OCI-LY7 (cell line): ENCODE results near the gene EXTL2. TPM values are rescaled to one million over a fixed set of nuclear protein-coding genes. Genes with fewer than 3 reads are reported as not detected.

ENCODE experiments used
- BruUV-seq: library from RNA; stranded (reverse); fragments of 400-500 nt; replicated peaks from 2 replicates; lab custom pipeline; 2021; lab: Mats Ljungman, UMichigan
- CTCF ChIA-PET: fragments of 300-600 bp; sonication (Branson Sonifier 250); formaldehyde crosslinking; loops from one replicate; lab custom pipeline; 2022; ENCODE audit warnings: antibody characterized with exemption; ENCODE audit not compliant: unreplicated experiment; lab: Charles Lee
- POLR2A ChIA-PET: fragments of 300-600 bp; sonication (Branson Sonifier 250); formaldehyde crosslinking; loops from one replicate; lab custom pipeline; 2022; ENCODE audit warnings: antibody characterized with exemption; lab: Charles Lee
- DNase-seq: peaks from one replicate; pipeline ENCODE4 v3.0.0-alpha.2; 2015; ENCODE audit warnings: low spot score
- H2AFZ ChIP-seq: fragments of 200-600 bp; sonication (generic), shearing (Covaris generic); 2 replicates; pipeline ENCODE4 v1.6.1; 2014; ENCODE audit warnings: mild to moderate bottlenecking, antibody characterized with exemption, low read length, moderate library complexity
- H3K27ac ChIP-seq: fragments of 200-600 bp; sonication (generic); 2 replicates; pipeline ENCODE4 v1.5.1; 2014; ENCODE audit warnings: mixed run types, low read depth, mild to moderate bottlenecking, moderate library complexity, low read length, inconsistent platforms; ENCODE audit not compliant: poor library complexity, severe bottlenecking
- H3K36me3 ChIP-seq: fragments of 200-600 bp; sonication (generic); 2 replicates; pipeline ENCODE4 v1.6.1; 2014; ENCODE audit warnings: mild to moderate bottlenecking, antibody characterized with exemption, low read length, moderate library complexity, mixed read lengths; ENCODE audit not compliant: insufficient read depth
- H3K4me1 ChIP-seq: fragments of 200-600 bp; sonication (generic); 2 replicates; pipeline ENCODE4 v1.5.1; 2014; ENCODE audit warnings: mild to moderate bottlenecking, low read length; ENCODE audit not compliant: insufficient read depth, poor library complexity, severe bottlenecking
- H3K4me2 ChIP-seq: fragments of 200-600 bp; sonication (generic); 2 replicates; pipeline ENCODE4 v1.6.1; 2014; ENCODE audit warnings: mild to moderate bottlenecking, low read length
- H3K4me3 ChIP-seq: fragments of 200-600 bp; sonication (generic); 2 replicates; pipeline ENCODE4 v1.5.1; 2014; ENCODE audit warnings: mild to moderate bottlenecking, low read depth, low read length; ENCODE audit not compliant: poor library complexity, severe bottlenecking
- H3K79me2 ChIP-seq: fragments of 200-600 bp; sonication (generic); 2 replicates; pipeline ENCODE4 v1.6.1; 2016; ENCODE audit warnings: low read depth, mild to moderate bottlenecking, low read length, moderate library complexity, mixed read lengths; ENCODE audit not compliant: insufficient read depth
- H3K9me2 ChIP-seq: fragments of 200-600 bp; sonication (generic); 2 replicates; pipeline ENCODE4 v1.6.1; 2016; ENCODE audit warnings: mild to moderate bottlenecking, low read length, mixed read lengths; ENCODE audit not compliant: insufficient read depth
- H3K9me3 ChIP-seq: fragments of 200-600 bp; sonication (generic); 2 replicates; pipeline ENCODE4 v1.6.1; 2014; ENCODE audit warnings: mild to moderate bottlenecking, mixed run types, low read length, mixed read lengths
- H4K20me1 ChIP-seq: fragments of 200-600 bp; sonication (generic); 2 replicates; pipeline ENCODE4 v1.6.1; 2014; ENCODE audit warnings: mild to moderate bottlenecking, antibody characterized with exemption, low read length, moderate library complexity, mixed read lengths; ENCODE audit not compliant: insufficient read depth
- EZH2phosphoT487 ChIP-seq: fragments of 200-600 bp; sonication (generic); IDR thresholded peaks from 2 replicates; pipeline ENCODE4 v1.6.1; 2018; ENCODE audit warnings: low read depth, borderline replicate concordance, mild to moderate bottlenecking, mixed run types, antibody characterized with exemption, low read length, moderate library complexity, mixed read lengths
- intact Hi-C: fragments of 100-400 bp; cut with micrococcal nuclease; formaldehyde crosslinking; loops from one replicate; pipeline ENCODE4 v1.10.0; 2022; ENCODE audit not compliant: unreplicated experiment
- total RNA-seq, 2 experiments: library from RNA; depleted of rRNA in 1 of 2; stranded (reverse); fragments of >200 nt in 1 of 2; shearing (Covaris generic) in 1 of 2; gene quantifications; 2 replicates each; pipeline ENCODE4 v1.2.3, GENCODE V29; 2014 to 2022
- TF ChIP-seq, protein P1 (sequence below): fragments of 200-600 bp; sonication (generic); conservative IDR thresholded peaks from 2 replicates; pipeline ENCODE4 v1.5.1; 2014; ENCODE audit warnings: mild to moderate bottlenecking, antibody characterized with exemption, low read length, moderate library complexity, mixed read lengths

Gene EXTL2
- total RNA-seq, 2 experiments from 2014 or later = 7.0 to 9.8 TPM

DNA sequence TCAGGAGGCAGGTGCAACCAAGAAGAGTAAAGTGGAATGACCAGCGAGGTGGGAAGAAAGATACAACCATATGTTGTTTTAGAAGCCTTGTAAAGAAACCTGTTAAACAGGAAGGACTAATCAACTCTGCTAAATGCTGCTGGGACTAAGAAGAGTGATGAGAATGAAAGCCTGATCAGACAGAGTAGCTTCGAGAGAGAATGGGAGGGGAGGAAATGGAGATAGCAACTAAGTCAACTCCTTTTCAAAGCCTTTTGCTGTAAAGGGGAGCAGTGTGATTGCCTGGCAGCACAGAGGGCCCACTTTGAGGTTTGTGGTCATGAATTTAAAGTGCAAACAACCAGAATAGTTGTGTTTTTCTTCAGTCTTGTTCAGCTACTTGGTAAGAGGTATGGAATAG is 32.6 kb upstream of the EXTL2 start:
- Histone ChIP-seq H3K9me3 (no peaks in the 10 kb centered on the region), H3K36me3 (peaks cover 56% of the 10 kb centered on the region), H2AFZ (no peak overlapping the region), H3K9me2 (no peaks in the 10 kb centered on the region), H3K27ac (no peak overlapping the region), H3K4me1 (no peaks in the 10 kb centered on the region), H4K20me1 (no peaks in the 10 kb centered on the region), H3K4me3 (no peak overlapping the region), H3K79me2 (no peaks in the 10 kb centered on the region), H3K4me2 (no peak overlapping the region)
- DNase-seq = no peak
- ChIA-PET POLR2A (interaction anchor here (0.6 kb wide), 1 partner anchor 260 kb away, joined by 3 read pairs; no protein-coding TSS in a partner anchor), CTCF (no interaction called here)
- BruUV-seq = no TSS peak
- intact Hi-C loops = loop anchor here (5.0 kb wide), 1 partner anchor 310 kb away; the partner anchor contains the start of gene S1PR1
- TF ChIP-seq, protein P1, sequence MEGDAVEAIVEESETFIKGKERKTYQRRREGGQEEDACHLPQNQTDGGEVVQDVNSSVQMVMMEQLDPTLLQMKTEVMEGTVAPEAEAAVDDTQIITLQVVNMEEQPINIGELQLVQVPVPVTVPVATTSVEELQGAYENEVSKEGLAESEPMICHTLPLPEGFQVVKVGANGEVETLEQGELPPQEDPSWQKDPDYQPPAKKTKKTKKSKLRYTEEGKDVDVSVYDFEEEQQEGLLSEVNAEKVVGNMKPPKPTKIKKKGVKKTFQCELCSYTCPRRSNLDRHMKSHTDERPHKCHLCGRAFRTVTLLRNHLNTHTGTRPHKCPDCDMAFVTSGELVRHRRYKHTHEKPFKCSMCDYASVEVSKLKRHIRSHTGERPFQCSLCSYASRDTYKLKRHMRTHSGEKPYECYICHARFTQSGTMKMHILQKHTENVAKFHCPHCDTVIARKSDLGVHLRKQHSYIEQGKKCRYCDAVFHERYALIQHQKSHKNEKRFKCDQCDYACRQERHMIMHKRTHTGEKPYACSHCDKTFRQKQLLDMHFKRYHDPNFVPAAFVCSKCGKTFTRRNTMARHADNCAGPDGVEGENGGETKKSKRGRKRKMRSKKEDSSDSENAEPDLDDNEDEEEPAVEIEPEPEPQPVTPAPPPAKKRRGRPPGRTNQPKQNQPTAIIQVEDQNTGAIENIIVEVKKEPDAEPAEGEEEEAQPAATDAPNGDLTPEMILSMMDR = no peak
- no peak for TF ChIP-seq EZH2phosphoT487

DNA sequence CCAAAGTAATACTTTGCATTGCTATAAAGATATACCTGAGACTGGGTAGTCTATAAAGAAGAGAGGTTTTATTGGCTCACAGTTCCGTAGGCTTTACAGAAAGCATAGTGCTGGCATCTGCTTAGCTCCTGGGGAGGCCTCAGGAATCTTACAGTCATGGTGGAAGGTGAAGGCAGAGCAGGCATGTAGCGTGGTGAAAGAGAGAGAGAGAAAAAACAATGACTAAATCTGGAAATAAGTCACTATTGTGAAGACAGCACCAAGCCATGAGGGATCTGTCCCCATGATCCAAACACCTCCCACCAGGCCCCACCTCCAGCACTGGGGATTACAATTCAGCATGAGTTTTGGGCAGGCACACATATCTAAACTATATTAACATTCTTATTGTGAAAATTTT is 31.6 kb upstream of the EXTL2 start:
- CTCF ChIA-PET = no interaction called here

GRCh38 chr1:100924991-100925390 is 30.3 kb upstream of the EXTL2 start:
- TF ChIP-seq EZH2phosphoT487 = no peak
- TF ChIP-seq, protein P1 = no peak
- Histone ChIP-seq H2AFZ (no peak overlapping the region), H3K36me3 (peaks cover 57% of the 10 kb centered on the region), H3K79me2 (no peaks in the 10 kb centered on the region), H3K4me2 (no peak overlapping the region), H4K20me1 (no peaks in the 10 kb centered on the region), H3K9me2 (no peaks in the 10 kb centered on the region), H3K4me1 (no peaks in the 10 kb centered on the region), H3K9me3 (no peaks in the 10 kb centered on the region), H3K4me3 (no peak overlapping the region), H3K27ac (no peak overlapping the region)
- intact Hi-C loops = loop anchor here (5.0 kb wide), 1 partner anchor 312 kb away; the partner anchor contains the start of gene S1PR1
- DNase-seq = no peak
- BruUV-seq = no TSS peak
- POLR2A ChIA-PET = interaction anchor here (1.2 kb wide), 1 partner anchor 248 kb away, joined by 3 read pairs; no protein-coding TSS in a partner anchor
- CTCF ChIA-PET = no interaction called here

More for the DNA sequence above, 31.6 kb upstream of the EXTL2 start:
- H3K36me3 ChIP-seq = peaks cover 62% of the 10 kb centered on the region
- H3K9me2 ChIP-seq = no peaks in the 10 kb centered on the region
- H3K4me3 ChIP-seq = no peak overlapping the region
- no peak for DNase-seq
- intact Hi-C loops = loop anchor here (5.0 kb wide), 1 partner anchor 311 kb away; the partner anchor contains the start of gene S1PR1
- no TSS peak for BruUV-seq
- H4K20me1 ChIP-seq = no peaks in the 10 kb centered on the region
- H2AFZ ChIP-seq = no peak overlapping the region
- H3K79me2 ChIP-seq = no peaks in the 10 kb centered on the region
- POLR2A ChIA-PET = no interaction called here
- H3K4me2 ChIP-seq = no peak overlapping the region
- no peaks in the 10 kb centered on the region for H3K9me3 ChIP-seq
- no peak overlapping the region for H3K27ac ChIP-seq
- H3K4me1 ChIP-seq = no peaks in the 10 kb centered on the region
- TF ChIP-seq, protein P1 = no peak
- no peak for TF ChIP-seq EZH2phosphoT487
